HG02571 (cell line): ENCODE measurements around the gene PRKN.

Experiments
- ATAC-seq: cut with Tn5 transposase; IDR thresholded peaks from one replicate; pipeline ENCODE4 v1.9.1; 2021; ENCODE audit warnings: mild to moderate bottlenecking, moderate library complexity; ENCODE audit not compliant: unreplicated experiment

The PRKN gene

GRCh38 chr6:161590961-161591627 is 1136.5 kb downstream of the PRKN start:
- no peak for ATAC-seq

- ATAC-seq = no peak
Observed at GRCh38 chr6:161586887-161587286, 1140.7 kb downstream of the PRKN start.

- no peak for ATAC-seq
Observed at GRCh38 chr6:161584621-161585340, 1142.8 kb downstream of the PRKN start.

GRCh38 chr6:161584051-161584450 is 1143.5 kb downstream of the PRKN start:
- no peak for ATAC-seq

- no peak for ATAC-seq
Observed at GRCh38 chr6:161583584-161583983, 1144.0 kb downstream of the PRKN start.

GRCh38 chr6:161578478-161578877 is 1149.1 kb downstream of the PRKN start:
- no peak for ATAC-seq

- ATAC-seq = no peak
Observed at GRCh38 chr6:161575523-161576254, 1151.9 kb downstream of the PRKN start.

- no peak for ATAC-seq
Observed at GRCh38 chr6:161568885-161569456, 1158.6 kb downstream of the PRKN start.

- no peak for ATAC-seq
Observed at GRCh38 chr6:161564952-161565351, 1162.6 kb downstream of the PRKN start.

- ATAC-seq = no peak
Observed at GRCh38 chr6:161561908-161562307, 1165.7 kb downstream of the PRKN start.

- ATAC-seq = no peak
Observed at GRCh38 chr6:161557333-161558107, 1170.0 kb downstream of the PRKN start.

- ATAC-seq = no peak
Observed at GRCh38 chr6:161554883-161555282, 1172.7 kb downstream of the PRKN start.

- no peak for ATAC-seq
Observed at GRCh38 chr6:161549977-161550655, 1177.5 kb downstream of the PRKN start.

- no peak for ATAC-seq
Observed at GRCh38 chr6:161548713-161549296, 1178.8 kb downstream of the PRKN start.

- no peak for ATAC-seq
Observed at GRCh38 chr6:161547617-161548016, 1179.9 kb downstream of the PRKN start.

- no peak for ATAC-seq
Observed at GRCh38 chr6:161546632-161547031, 1180.9 kb downstream of the PRKN start.

- no peak for ATAC-seq
Observed at GRCh38 chr6:161545741-161546140, 1181.8 kb downstream of the PRKN start.

GRCh38 chr6:161544801-161545480 is 1182.6 kb downstream of the PRKN start:
- no peak for ATAC-seq

- ATAC-seq = no peak
Observed at GRCh38 chr6:161543684-161544309, 1183.8 kb downstream of the PRKN start.
